Activated CD4-positive, alpha-beta T cell treated with anti-CD3 and anti-CD28 coated beads, Interleukin-10, Interleukin-2, amounts not matched to agents 100 ng/mL and 50 ng/mL, durations not matched to agents 16 hours and 8 hours (primary cell): ENCODE measurements around the gene EFNA3.
A peak's percentile ranks its signal among the peaks of the same experiment; 100 is the strongest.

Experiments used
- DNase-seq: peaks from one replicate; pipeline ENCODE4 v3.0.0-alpha.2; 2020

Gene EFNA3, protein sequence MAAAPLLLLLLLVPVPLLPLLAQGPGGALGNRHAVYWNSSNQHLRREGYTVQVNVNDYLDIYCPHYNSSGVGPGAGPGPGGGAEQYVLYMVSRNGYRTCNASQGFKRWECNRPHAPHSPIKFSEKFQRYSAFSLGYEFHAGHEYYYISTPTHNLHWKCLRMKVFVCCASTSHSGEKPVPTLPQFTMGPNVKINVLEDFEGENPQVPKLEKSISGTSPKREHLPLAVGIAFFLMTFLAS

GRCh38 chr1:155078469-155079209 is at the start of gene EFNA3:
EFNA3 (plus strand) TSS chr1:155078837; CDS start chr1:155078942, 105 bp downstream.
- peak; percentile 66 for DNase-seq

GRCh38 chr1:155029513-155030242 is 49.0 kb upstream of the EFNA3 start:
- no peak for DNase-seq

DNA sequence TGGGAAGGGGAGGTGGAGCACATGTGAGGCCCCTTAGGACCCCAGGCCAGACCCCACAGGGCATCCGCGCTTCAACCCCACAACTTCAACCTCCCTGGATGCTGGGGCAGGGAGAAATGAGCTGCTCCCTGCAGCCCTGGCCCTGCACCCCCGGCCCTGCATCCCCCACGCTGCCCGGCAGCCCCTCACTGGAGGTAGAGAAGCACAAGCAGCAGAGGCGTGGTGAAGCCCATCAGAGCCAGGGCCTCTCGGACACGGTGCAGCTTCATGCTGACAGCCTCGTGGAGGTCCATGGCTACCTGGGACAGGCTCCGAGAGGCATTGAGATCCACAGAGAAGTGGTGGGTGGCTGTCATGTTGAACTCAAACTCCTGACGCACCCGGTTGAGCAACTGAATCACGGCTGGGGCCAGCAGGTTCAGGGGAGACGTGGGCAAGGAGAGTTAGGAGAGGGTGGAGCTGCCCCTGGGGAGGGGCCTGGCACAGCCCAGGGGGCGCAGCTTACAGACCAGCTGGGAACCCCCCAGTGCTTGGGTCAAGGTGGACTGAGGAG is 48.3 kb upstream of the EFNA3 start:
- no peak for DNase-seq

DNA sequence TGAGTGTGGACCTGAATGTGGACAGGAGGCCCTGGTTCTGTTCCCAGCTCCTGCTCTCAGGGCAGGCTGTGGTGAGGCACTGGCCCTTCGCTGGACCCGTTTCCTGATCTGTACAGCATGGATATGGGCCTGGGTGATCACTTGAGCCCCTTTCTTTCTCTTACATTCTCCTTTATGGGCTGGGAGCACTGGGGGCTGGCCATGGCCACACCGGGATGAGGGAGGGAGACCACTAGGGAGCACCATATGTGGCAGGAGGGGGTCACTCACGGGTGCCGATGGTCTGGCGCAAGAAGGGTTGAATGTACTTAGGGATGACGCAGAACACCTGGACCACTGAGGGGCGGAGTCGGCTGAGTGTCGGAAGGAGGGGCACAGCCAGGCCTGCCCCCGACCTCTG is 47.7 kb upstream of the EFNA3 start:
- DNase-seq: no peak

GRCh38 chr1:155032886-155033285 is 45.8 kb upstream of the EFNA3 start:
- DNase-seq: no peak

- DNase-seq: no peak
Measured at GRCh38 chr1:155033524-155033923, 45.1 kb upstream of the EFNA3 start, which contains the start of the genes DCST1 and DCST2. DCST1 (plus strand) TSS chr1:155033824; CDS start chr1:155034037, 213 bp downstream. DCST2 (minus strand) TSS chr1:155033781; CDS start chr1:155033701, 80 bp downstream.

- DNase-seq: no peak
Measured at GRCh38 chr1:155034318-155035208, 44.1 kb upstream of the EFNA3 start.

DNA sequence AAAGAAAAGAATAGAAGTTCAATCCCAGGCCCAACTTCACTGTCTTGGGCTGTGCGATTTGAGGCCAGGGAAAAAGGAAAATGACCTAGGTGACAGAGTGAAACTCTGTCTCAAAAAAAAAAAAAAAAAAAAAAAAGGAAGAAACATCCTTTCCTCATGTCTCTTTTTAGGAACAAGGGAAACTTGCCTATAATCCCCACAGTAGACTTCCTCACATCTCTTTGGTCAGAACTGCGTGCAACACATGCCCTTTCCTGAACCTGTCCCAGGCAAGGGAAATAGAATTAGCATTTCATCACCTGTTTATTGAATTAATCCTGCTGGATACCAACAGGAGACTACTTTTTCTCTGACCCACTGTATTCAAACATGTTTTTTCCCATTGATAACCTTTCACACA is 42.7 kb upstream of the EFNA3 start:
- no peak for DNase-seq

DNA sequence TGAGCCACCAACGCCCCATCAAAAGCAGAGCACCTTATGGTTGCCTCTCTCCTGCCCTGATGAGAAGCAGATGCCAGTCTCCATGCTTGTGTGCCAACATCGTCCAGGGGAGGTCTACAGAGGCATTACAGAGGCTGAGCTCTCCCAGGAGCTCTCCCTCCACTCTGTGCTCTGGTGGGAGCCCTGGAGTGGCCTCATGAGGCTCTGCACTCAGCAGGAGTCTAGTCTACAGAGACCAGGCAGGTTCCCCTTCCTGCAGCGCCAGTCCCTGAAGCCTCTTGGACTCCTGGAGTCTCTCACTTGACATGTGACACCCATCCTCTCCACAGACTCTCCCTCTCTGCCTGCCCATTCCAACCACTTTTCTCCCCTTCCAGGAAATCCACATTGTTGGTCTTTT is 41.6 kb upstream of the EFNA3 start:
- no peak for DNase-seq

GRCh38 chr1:155037851-155038441 is 40.7 kb upstream of the EFNA3 start:
- DNase-seq: no peak

DNA sequence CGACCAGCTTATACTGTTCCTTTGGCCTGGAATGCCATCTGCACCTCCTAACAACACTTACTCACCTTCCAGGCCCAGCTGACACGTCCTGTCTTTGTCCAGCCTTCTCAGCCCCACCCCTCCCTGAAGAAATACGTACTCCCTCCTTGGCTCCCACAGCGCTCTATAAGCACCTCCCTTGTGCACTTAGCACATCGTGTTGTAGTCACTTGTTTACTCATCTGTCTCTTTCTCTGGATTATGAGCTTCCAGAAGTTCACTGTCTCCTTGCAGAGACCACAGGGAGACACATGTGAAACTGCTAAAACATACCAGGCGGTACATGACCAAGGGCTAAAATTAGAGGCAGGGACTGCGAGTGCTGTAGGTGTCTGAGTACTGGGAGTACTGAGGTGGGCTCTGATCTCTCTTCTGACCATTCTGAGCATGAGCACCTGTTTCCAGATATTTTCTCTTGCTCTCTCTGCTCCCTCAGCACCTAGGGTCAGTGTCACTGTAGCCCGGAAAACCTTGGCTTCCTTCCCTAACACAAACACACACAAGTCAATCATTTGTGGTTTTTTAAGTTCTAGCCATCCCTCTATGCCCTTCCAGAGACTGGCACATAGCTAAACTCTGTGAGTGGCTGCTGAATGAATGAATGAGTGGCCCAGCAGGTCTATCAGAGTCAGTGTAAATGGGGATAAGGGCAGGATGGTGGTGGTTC is 39.9 kb upstream of the EFNA3 start:
- no peak for DNase-seq

GRCh38 chr1:155039308-155039669 is 39.3 kb upstream of the EFNA3 start:
- no peak for DNase-seq

DNA sequence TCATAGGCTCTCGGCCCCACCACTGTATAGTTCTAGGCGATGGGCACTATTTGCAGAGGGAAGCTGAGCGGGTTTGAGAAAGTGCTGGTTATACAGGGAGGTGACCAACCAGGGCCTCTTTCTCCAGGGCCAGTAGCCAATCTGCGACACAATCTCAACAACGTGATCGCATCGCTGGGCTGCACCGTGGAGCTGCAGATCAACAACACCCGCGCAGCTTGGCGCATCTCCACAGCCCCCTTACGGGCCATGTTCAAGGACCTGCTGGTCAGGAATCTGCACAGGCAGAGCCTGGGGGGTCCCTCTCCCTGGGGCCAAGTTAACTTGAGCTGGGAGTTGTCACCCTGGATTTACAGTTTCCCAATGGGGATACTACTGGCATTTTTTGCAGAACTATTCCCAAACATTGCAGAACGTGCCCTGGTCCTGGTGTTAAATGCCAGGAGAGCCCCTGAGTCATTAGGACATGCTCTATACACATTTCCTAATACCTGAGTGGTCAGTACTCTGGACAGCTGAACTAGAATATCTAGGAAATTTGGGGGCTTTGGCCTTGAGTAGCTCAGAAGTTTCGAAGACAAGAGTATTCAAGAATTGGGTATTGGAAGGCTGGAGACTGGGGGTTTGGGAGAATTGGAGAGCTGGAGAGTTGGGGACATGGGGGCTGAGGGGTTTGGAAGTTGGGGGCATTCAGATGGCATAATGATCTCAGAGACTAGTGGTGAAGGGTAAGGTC is 38.1 kb upstream of the EFNA3 start:
- no peak for DNase-seq

DNA sequence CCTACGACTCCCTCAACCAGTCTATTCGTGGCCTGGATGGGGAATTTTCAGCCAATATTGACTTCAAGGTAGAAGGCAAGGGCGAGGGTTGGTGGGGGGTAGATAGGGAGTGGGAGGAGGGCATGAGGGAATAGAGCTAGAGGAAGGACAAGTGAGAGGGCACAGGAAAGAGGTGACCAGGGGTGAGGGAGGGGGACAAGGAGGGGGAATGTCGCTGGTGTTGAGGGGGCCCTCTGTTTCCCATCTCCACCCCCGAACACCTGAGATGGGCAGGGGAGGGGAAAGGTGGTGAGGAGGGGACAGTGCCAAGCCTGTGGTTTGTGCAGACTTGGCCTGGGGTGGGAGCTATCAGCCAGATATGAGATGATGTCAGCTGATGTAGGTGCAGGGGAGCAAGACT is 35.8 kb upstream of the EFNA3 start:
- DNase-seq: no peak

DNA sequence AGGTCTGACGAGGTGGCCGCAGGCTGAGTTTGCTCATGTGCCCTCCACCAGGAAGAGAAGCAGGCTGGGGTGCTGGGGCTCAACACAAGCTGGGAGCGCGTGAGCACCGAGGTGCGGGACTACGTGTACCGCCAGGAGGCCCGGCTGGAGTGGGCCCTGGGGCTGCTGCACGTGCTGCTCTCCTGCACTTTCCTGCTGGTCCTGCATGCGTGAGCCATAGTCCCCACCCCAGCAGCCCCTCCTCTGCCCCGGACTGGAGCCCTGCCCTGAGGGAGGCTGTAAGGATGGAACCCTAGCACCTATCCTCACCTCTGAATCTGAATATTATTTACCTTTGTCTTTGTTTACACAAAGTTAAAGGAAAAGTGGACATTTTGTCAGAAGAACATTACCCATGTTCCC is 35.3 kb upstream of the EFNA3 start:
- DNase-seq: no peak

DNA sequence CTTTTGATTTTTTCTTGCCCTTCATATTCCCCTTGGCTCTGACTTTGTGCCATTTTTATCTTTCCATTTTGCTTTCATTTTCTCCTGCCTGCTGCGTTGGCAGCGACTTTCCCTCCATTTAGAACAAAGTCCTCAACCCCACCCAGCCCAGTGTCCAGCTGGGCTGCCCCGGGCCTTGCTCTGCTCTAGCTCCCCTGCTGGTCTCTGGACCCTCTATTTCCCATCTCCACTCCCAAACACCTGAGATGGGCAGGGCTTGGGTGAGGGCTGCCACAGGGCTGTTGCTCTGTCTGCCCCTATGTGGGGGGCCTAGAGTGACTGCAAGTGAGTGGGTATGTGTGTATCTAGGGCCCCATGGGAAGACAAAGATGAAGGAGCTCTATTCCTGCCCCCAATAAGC is 34.8 kb upstream of the EFNA3 start:
- no peak for DNase-seq

DNA sequence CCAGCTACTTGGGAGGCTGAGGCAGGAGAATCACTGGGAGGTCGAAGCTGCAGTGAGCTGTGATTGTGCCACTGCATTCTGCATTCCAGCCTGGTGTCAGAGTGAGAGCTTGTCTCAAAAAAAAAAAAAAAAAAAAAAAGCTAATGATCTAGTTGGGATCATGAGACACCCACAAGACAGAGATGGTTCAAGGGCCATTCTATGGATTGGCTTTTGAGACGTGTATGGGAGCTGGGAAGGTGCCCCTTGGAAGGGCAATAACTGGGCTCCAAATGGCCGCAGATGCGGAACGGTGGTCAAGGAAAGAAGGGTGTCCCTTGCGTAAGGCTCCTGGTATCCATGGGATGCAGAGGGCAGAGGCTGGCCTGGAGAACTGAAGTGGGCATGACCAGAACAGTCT is 34.3 kb upstream of the EFNA3 start:
- no peak for DNase-seq

- peak; percentile 75 for DNase-seq
Measured at GRCh38 chr1:155044812-155045657, 33.6 kb upstream of the EFNA3 start.

- no peak for DNase-seq
Measured at GRCh38 chr1:155048449-155049334, 29.9 kb upstream of the EFNA3 start.
